ENCODE data around the gene DIP2B.
"Not testable (repeated sequence)": the region's sequence is repeated elsewhere in the genome, so short reads cannot be mapped to it uniquely, and the experiment has no call there.

The DIP2B gene

GRCh38 chr12:50533971-50534370, 29.2 kb downstream of the DIP2B start:
- no peaks in the 10 kb centered on the region for H3K27me3 ChIP-seq (ENCODE audit: insufficient read depth, insufficient read length)
- no peak for TF ChIP-seq YY1 (IDR thresholded peaks at IDR 0.05; ENCODE audit: insufficient read depth, insufficient read length)
- no peak for TF ChIP-seq SUZ12 (IDR thresholded peaks at IDR 0.05; ENCODE audit: extremely low read depth, insufficient read depth, insufficient read length)
- no peak for TF ChIP-seq ZNF274 (IDR thresholded peaks at IDR 0.05; ENCODE audit: low read depth, low read length)
- no peaks in the 10 kb centered on the region for H3K9me3 ChIP-seq (ENCODE audit: insufficient read depth, low read length)
- H3K4me1 ChIP-seq (ENCODE audit: insufficient read depth, insufficient read length) = no peaks in the 10 kb centered on the region
- no peak overlapping the region for H3K9ac ChIP-seq (ENCODE audit: insufficient read length, low read depth)
- H3K4me3 ChIP-seq (ENCODE audit: insufficient read length, low read depth) = no peak overlapping the region
- H3K36me3 ChIP-seq (ENCODE audit: insufficient read depth, insufficient read length, low read length) = no peaks in the 10 kb centered on the region
- no peak for DNase-seq (ENCODE audit: low read depth, low spot score)

- Histone ChIP-seq H3K9me3 (ENCODE audit: insufficient read depth, low read length) (no peaks in the 10 kb centered on the region), H3K4me3 (ENCODE audit: insufficient read length, low read depth) (no peak overlapping the region), H3K4me1 (ENCODE audit: insufficient read depth, insufficient read length) (no peaks in the 10 kb centered on the region), H3K9ac (ENCODE audit: insufficient read length, low read depth) (no peak overlapping the region), H3K27me3 (ENCODE audit: insufficient read depth, insufficient read length) (no peaks in the 10 kb centered on the region), H3K36me3 (ENCODE audit: insufficient read depth, insufficient read length, low read length) (no peaks in the 10 kb centered on the region)
- TF ChIP-seq YY1 (IDR thresholded peaks at IDR 0.05; ENCODE audit: insufficient read depth, insufficient read length) (no peak), SUZ12 (IDR thresholded peaks at IDR 0.05; ENCODE audit: extremely low read depth, insufficient read depth, insufficient read length) (no peak), ZNF274 (IDR thresholded peaks at IDR 0.05; ENCODE audit: low read depth, low read length) (no peak)
- no peak for DNase-seq (ENCODE audit: low read depth, low spot score)
These were observed 32.2 kb downstream of the DIP2B start for GRCh38 chr12:50536831-50537537.

GRCh38 chr12:50537538-50537919, 32.7 kb downstream of the DIP2B start:
- H3K27me3 ChIP-seq (ENCODE audit: insufficient read depth, insufficient read length) = no peaks in the 10 kb centered on the region
- no peaks in the 10 kb centered on the region for H3K9me3 ChIP-seq (ENCODE audit: insufficient read depth, low read length)
- H3K9ac ChIP-seq (ENCODE audit: insufficient read length, low read depth) = no peak overlapping the region
- H3K36me3 ChIP-seq (ENCODE audit: insufficient read depth, insufficient read length, low read length) = no peaks in the 10 kb centered on the region
- DNase-seq (ENCODE audit: low read depth, low spot score) = no peak
- no peaks in the 10 kb centered on the region for H3K4me1 ChIP-seq (ENCODE audit: insufficient read depth, insufficient read length)
- H3K4me3 ChIP-seq (ENCODE audit: insufficient read length, low read depth) = no peak overlapping the region
- no peak for TF ChIP-seq ZNF274 (IDR thresholded peaks at IDR 0.05; ENCODE audit: low read depth, low read length)
- no peak for TF ChIP-seq SUZ12 (IDR thresholded peaks at IDR 0.05; ENCODE audit: extremely low read depth, insufficient read depth, insufficient read length)
- no peak for TF ChIP-seq YY1 (IDR thresholded peaks at IDR 0.05; ENCODE audit: insufficient read depth, insufficient read length)

GRCh38 chr12:50538182-50538581, 33.4 kb downstream of the DIP2B start:
- no peaks in the 10 kb centered on the region for H3K36me3 ChIP-seq (ENCODE audit: insufficient read depth, insufficient read length, low read length)
- H3K27me3 ChIP-seq (ENCODE audit: insufficient read depth, insufficient read length) = no peaks in the 10 kb centered on the region
- DNase-seq (ENCODE audit: low read depth, low spot score) = no peak
- TF ChIP-seq YY1 (IDR thresholded peaks at IDR 0.05; ENCODE audit: insufficient read depth, insufficient read length) = no peak
- no peak for TF ChIP-seq ZNF274 (IDR thresholded peaks at IDR 0.05; ENCODE audit: low read depth, low read length)
- TF ChIP-seq SUZ12 (IDR thresholded peaks at IDR 0.05; ENCODE audit: extremely low read depth, insufficient read depth, insufficient read length) = no peak
- no peaks in the 10 kb centered on the region for H3K9me3 ChIP-seq (ENCODE audit: insufficient read depth, low read length)
- no peak overlapping the region for H3K4me3 ChIP-seq (ENCODE audit: insufficient read length, low read depth)
- no peak overlapping the region for H3K9ac ChIP-seq (ENCODE audit: insufficient read length, low read depth)
- no peaks in the 10 kb centered on the region for H3K4me1 ChIP-seq (ENCODE audit: insufficient read depth, insufficient read length)

GRCh38 chr12:50541139-50541538, 36.4 kb downstream of the DIP2B start:
- no peak for TF ChIP-seq SUZ12 (IDR thresholded peaks at IDR 0.05; ENCODE audit: extremely low read depth, insufficient read depth, insufficient read length)
- Histone ChIP-seq H3K4me3 (ENCODE audit: insufficient read length, low read depth) (no peak overlapping the region), H3K9me3 (ENCODE audit: insufficient read depth, low read length) (no peaks in the 10 kb centered on the region), H3K9ac (ENCODE audit: insufficient read length, low read depth) (no peak overlapping the region), H3K4me1 (ENCODE audit: insufficient read depth, insufficient read length) (no peaks in the 10 kb centered on the region), H3K27me3 (ENCODE audit: insufficient read depth, insufficient read length) (no peaks in the 10 kb centered on the region), H3K36me3 (ENCODE audit: insufficient read depth, insufficient read length, low read length) (no peaks in the 10 kb centered on the region)
- no peak for DNase-seq (ENCODE audit: low read depth, low spot score)

DNA sequence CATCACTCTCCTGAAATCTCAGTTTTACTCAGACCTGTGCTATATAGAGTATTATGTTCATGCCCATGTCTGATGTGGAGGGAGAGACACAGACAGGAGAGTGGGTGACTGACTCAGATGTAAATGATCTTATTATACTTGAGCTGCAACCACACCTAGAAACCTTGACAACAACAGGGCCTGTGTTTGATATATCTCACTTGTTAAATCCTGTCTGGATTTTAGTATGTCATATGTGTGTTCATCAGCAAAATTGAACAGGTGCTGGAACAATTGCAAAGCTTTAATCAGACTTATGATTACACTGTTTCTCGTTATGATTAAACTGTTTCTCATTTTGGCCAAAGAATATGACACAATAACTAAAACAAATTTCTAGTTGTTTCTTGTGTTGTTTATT, 37.7 kb downstream of the DIP2B start:
- Histone ChIP-seq H3K4me1 (ENCODE audit: insufficient read depth, insufficient read length) (no peaks in the 10 kb centered on the region), H3K27me3 (ENCODE audit: insufficient read depth, insufficient read length) (no peaks in the 10 kb centered on the region), H3K36me3 (ENCODE audit: insufficient read depth, insufficient read length, low read length) (no peaks in the 10 kb centered on the region), H3K9me3 (ENCODE audit: insufficient read depth, low read length) (no peaks in the 10 kb centered on the region), H3K4me3 (ENCODE audit: insufficient read length, low read depth) (no peak overlapping the region), H3K9ac (ENCODE audit: insufficient read length, low read depth) (no peak overlapping the region)
- no peak for DNase-seq (ENCODE audit: low read depth, low spot score)
- TF ChIP-seq YY1 (IDR thresholded peaks at IDR 0.05; ENCODE audit: insufficient read depth, insufficient read length) (no peak), ZNF274 (IDR thresholded peaks at IDR 0.05; ENCODE audit: low read depth, low read length) (no peak), SUZ12 (IDR thresholded peaks at IDR 0.05; ENCODE audit: extremely low read depth, insufficient read depth, insufficient read length) (no peak)

DNA sequence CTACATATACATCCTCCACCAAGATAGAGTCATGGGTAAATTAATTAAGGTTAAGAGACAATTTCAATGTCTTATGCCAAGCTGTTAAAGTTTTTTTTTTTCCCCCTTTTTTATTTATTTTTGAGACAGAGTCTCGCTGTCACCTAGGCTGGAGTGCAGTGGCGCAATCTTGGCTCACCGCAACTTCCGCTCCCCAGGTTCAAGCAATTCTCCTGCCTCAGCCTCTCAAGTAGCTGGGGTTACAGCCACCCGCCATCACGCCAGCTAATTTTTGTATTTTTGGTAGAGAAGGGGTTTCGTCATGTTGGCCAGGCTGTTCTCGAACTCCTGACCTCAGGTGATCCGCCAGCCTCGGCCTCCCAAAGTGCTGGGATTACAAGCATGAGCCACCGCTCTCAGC, 38.4 kb downstream of the DIP2B start:
- not testable (repeated sequence) for H3K4me3 ChIP-seq (ENCODE audit: insufficient read length, low read depth); H3K4me1 ChIP-seq (ENCODE audit: insufficient read depth, insufficient read length); H3K27me3 ChIP-seq (ENCODE audit: insufficient read depth, insufficient read length); H3K36me3 ChIP-seq (ENCODE audit: insufficient read depth, insufficient read length, low read length); DNase-seq (ENCODE audit: low read depth, low spot score); H3K9ac ChIP-seq (ENCODE audit: insufficient read length, low read depth); H3K9me3 ChIP-seq (ENCODE audit: insufficient read depth, low read length)

GRCh38 chr12:50545213-50545612, 40.4 kb downstream of the DIP2B start:
- Histone ChIP-seq H3K9me3 (ENCODE audit: insufficient read depth, low read length) (no peaks in the 10 kb centered on the region), H3K36me3 (ENCODE audit: insufficient read depth, insufficient read length, low read length) (no peaks in the 10 kb centered on the region), H3K4me3 (ENCODE audit: insufficient read length, low read depth) (no peak overlapping the region), H3K4me1 (ENCODE audit: insufficient read depth, insufficient read length) (no peaks in the 10 kb centered on the region), H3K9ac (ENCODE audit: insufficient read length, low read depth) (no peak overlapping the region), H3K27me3 (ENCODE audit: insufficient read depth, insufficient read length) (no peaks in the 10 kb centered on the region)
- DNase-seq (ENCODE audit: low read depth, low spot score) = no peak
- TF ChIP-seq ZNF274 (IDR thresholded peaks at IDR 0.05; ENCODE audit: low read depth, low read length) (no peak), YY1 (IDR thresholded peaks at IDR 0.05; ENCODE audit: insufficient read depth, insufficient read length) (no peak)
